ENCODE data around the gene TOMM20L. TPM values are rescaled to one million over a fixed set of nuclear protein-coding genes. Genes with fewer than 3 reads are reported as not detected.

Gene TOMM20L
- total RNA-seq: not detected

GRCh38 chr14:58395812-58396788 lies at the start of gene TOMM20L:
Gene TOMM20L (plus strand): TSS chr14:58395930. CDS start chr14:58395958, 28 bp downstream.

GRCh38 chr14:58427281-58428117 lies 31.8 kb downstream of the TOMM20L start, which contains the start of the genes KIAA0586 and TIMM9:
Gene KIAA0586 (plus strand): TSS chr14:58427719. CDS start chr14:58428265, 546 bp downstream.
Gene TIMM9 (minus strand): TSS chr14:58427531. CDS start chr14:58411945, 15,586 bp downstream.

Small RNA genes lying within 50 kb of the gene (small RNA-seq; reads per million reads assigned to genes)
- gene RF00019: 0 reads per million in 2 donors

Other genes starting within 250 kb of the TOMM20L start
- 1 to 10 TPM in 1 of 2 donors, not detected in 1; 1.3 TPM for gene ARMH4, start 243.7 kb upstream of the TOMM20L start, total RNA-seq
- gene ACTR10, start 195.8 kb upstream of the TOMM20L start, total RNA-seq: 10 to 100 TPM; 46.6 to 51.6 TPM
- gene PSMA3, start 151.1 kb upstream of the TOMM20L start, total RNA-seq: 100 to 1,000 TPM; 119 to 226 TPM
- 1 to 10 TPM; 7.0 to 9.6 TPM for gene ARID4A, start 97.4 kb upstream of the TOMM20L start, total RNA-seq
- gene TIMM9, start 31.6 kb downstream of the TOMM20L start, total RNA-seq: 10 to 100 TPM; 19.6 to 30.6 TPM
- gene KIAA0586, start 31.8 kb downstream of the TOMM20L start, total RNA-seq: 10 to 100 TPM; 32.3 to 34.1 TPM
- under 1 TPM in 1 of 2 donors, not detected in 1; 0.33 TPM for gene DACT1, start 242.0 kb downstream of the TOMM20L start, total RNA-seq

Measured in melanocyte of skin (primary cell).